Measurements from ENCODE around the gene INTU.
"Not testable (repeated sequence)": the region's sequence is repeated elsewhere in the genome, so short reads cannot be mapped to it uniquely, and the experiment has no call there.

Gene INTU

GRCh38 chr4:127648061-127648460 is 15.3 kb downstream of the INTU start:
- no peak for DNase-seq

GRCh38 chr4:127655590-127655989 is 22.8 kb downstream of the INTU start:
- DNase-seq, result not testable (repeated sequence)

- no peak for DNase-seq
Measured at GRCh38 chr4:127656047-127656680, 23.4 kb downstream of the INTU start.

GRCh38 chr4:127660284-127660885 is 27.6 kb downstream of the INTU start:
- no peak for DNase-seq

- no peak for DNase-seq
Measured at GRCh38 chr4:127667116-127667515, 34.4 kb downstream of the INTU start.

GRCh38 chr4:127667772-127668171 is 35.0 kb downstream of the INTU start:
- no peak for DNase-seq

GRCh38 chr4:127668770-127669169 is 36.0 kb downstream of the INTU start:
- DNase-seq, result no peak

GRCh38 chr4:127669691-127670090 is 36.9 kb downstream of the INTU start:
- DNase-seq, result no peak

- no peak for DNase-seq
Measured at GRCh38 chr4:127672111-127672510, 39.4 kb downstream of the INTU start.

GRCh38 chr4:127685292-127685691 is 52.5 kb downstream of the INTU start:
- no peak for DNase-seq

- DNase-seq, result no peak
Measured at GRCh38 chr4:127686658-127687057, 53.9 kb downstream of the INTU start.

- DNase-seq, result no peak
Measured at GRCh38 chr4:127687580-127687979, 54.8 kb downstream of the INTU start.

GRCh38 chr4:127698789-127699200 is 66.0 kb downstream of the INTU start:
- DNase-seq, result peak; percentile 59

- no peak for DNase-seq
Measured at GRCh38 chr4:127708985-127709384, 76.2 kb downstream of the INTU start.

GRCh38 chr4:127709456-127709855 is 76.7 kb downstream of the INTU start:
- DNase-seq, result no peak

- DNase-seq, result no peak
Measured at GRCh38 chr4:127730142-127730913, 97.6 kb downstream of the INTU start, which contains the start of gene SLC25A31. TSS of gene SLC25A31 (plus strand) at chr4:127730400. CDS start at chr4:127730546, 146 bp downstream.

- no peak for DNase-seq
Measured at GRCh38 chr4:127731406-127731805, 98.6 kb downstream of the INTU start.

- peak; percentile 33 for DNase-seq
Measured at GRCh38 chr4:127732623-127733328, 100.0 kb downstream of the INTU start.

- DNase-seq, result no peak
Measured at GRCh38 chr4:127734976-127735375, 102.2 kb downstream of the INTU start.

- no peak for DNase-seq
Measured at GRCh38 chr4:127737295-127737694, 104.5 kb downstream of the INTU start.

GRCh38 chr4:127741247-127741646 is 108.5 kb downstream of the INTU start:
- no peak for DNase-seq

- DNase-seq, result no peak
Measured at GRCh38 chr4:127747883-127748282, 115.1 kb downstream of the INTU start.

GRCh38 chr4:127748957-127749356 is 116.2 kb downstream of the INTU start:
- no peak for DNase-seq
